HG02678 (cell line): Measurements from ENCODE around the gene KIF5C.
A peak's percentile ranks its signal among the peaks of the same experiment; 100 is the strongest.
"Not testable (repeated sequence)": the region's sequence is repeated elsewhere in the genome, so short reads cannot be mapped to it uniquely, and the experiment has no call there.

ENCODE experiments used
- ATAC-seq: cut with Tn5 transposase; IDR thresholded peaks from one replicate; pipeline ENCODE4 v1.9.1; 2021; ENCODE audit warnings: mild to moderate bottlenecking, moderate library complexity; ENCODE audit not compliant: unreplicated experiment

KIF5C gene

DNA sequence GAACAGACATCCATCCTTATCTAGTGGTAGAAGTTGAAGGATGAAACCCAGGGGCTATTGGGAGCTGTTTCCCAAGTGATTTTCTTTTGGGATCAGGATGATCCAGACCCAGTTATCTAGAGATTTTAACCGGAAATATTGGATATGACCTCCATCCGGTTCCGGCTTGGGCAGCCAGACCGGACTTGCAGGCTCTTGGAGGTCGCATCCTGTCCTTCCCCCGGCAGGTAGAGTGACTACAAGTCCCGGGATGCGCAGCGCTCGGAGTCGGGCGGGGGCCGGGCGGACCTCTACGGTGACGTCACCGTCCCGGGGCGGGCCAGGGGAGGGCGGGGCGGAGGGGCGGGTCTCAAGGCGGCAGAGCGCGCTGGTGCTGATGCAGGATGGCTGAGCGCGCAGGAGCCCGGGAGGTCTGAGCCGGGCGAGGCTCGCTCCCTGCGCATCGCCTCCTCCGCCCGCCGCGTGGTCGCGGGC is at the start of gene KIF5C:
KIF5C (plus strand) TSS at position 360 of the 474 bp plus-strand sequence. CDS start 391 bp downstream, outside the sequence.
- ATAC-seq, result peak; percentile 90

- ATAC-seq, result no peak
Measured at GRCh38 chr2:148826791-148827190, 48.2 kb upstream of the KIF5C start.

- no peak for ATAC-seq
Measured at GRCh38 chr2:148828941-148829340, 46.1 kb upstream of the KIF5C start.

- no peak for ATAC-seq
Measured at GRCh38 chr2:148829618-148830017, 45.4 kb upstream of the KIF5C start.

DNA sequence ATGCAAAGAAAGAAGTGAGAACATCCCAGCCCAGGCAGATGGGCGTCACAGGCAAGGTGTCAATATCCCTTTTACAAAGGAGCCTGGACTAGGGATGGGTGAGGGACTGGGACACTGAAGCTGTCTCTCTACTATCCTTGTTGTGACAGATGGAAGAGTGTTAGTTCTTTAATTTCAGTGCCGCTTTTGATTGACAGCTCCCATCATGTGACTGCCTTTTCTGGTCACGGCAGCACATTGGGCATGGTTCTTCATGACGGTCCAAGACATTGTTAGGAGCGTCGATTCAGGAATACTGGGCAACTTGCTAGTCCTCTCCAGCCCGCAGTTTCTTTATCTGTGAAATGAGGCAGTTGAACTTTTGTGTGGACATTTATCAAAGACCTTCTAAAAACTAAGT is 42.4 kb upstream of the KIF5C start:
- no peak for ATAC-seq

GRCh38 chr2:148842050-148842449 is 33.0 kb upstream of the KIF5C start:
- ATAC-seq, result no peak

GRCh38 chr2:148848146-148848545 is 26.9 kb upstream of the KIF5C start:
- ATAC-seq, result no peak

DNA sequence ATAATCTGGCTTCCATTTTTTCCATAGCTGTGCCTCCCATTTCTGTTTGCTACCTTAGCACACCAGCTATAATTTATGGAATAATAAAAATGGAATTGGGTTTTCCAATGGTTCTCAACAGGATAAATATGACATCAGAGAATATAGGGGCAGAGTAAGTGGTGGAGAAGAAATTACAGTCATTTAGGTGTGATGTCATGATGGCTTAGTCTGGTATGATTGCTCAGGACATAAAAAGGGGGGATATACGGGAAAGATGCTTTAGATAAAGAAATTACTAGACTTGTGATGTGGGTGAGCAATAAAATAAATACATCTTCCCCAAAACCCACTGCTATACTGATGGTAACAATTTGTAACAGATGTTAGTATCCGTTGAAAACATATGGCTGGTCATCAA is 21.6 kb upstream of the KIF5C start:
- no peak for ATAC-seq

DNA sequence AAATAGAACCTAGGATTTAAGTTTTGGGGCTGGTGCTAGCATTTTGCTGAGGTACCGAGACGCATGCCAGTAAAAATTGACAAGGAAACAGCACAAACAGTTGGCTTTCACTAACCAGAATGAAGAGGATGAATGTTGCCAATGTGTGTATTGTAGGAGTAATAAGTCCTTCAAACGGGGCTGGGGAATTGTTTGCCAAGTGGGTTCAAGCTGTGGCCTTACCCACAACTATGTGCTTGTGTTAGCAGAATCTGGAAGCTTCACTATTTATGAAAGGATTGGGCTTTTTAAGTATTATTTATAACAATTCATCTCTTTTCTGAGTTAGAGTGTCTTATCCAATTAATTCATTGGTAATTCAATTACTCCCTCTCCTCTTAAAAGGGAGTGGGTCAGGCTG is 15.0 kb upstream of the KIF5C start:
- no peak for ATAC-seq

- ATAC-seq, result no peak
Measured at GRCh38 chr2:148861367-148861766, 13.7 kb upstream of the KIF5C start.

DNA sequence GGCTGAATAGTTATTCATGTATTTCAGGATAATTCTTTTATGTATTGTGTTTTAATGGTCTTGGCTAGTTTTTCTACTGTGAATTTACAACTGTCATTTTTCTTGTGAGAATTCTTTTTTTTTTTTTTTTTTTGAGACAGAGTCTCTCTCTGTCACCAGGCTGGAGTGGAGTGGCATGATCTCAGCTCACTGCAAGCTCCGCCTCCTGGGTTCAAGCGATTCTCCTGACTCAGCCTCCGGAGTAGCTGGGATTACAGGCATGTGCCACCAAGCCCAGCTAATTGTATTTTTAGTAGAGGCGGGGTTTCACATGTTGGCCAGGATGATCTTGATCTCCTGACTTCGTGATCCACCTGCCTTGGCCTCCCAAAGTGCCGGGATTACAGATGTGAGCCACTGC is 12.5 kb upstream of the KIF5C start:
- not testable (repeated sequence) for ATAC-seq

- no peak for ATAC-seq
Measured at GRCh38 chr2:148865512-148865911, 9.5 kb upstream of the KIF5C start.

DNA sequence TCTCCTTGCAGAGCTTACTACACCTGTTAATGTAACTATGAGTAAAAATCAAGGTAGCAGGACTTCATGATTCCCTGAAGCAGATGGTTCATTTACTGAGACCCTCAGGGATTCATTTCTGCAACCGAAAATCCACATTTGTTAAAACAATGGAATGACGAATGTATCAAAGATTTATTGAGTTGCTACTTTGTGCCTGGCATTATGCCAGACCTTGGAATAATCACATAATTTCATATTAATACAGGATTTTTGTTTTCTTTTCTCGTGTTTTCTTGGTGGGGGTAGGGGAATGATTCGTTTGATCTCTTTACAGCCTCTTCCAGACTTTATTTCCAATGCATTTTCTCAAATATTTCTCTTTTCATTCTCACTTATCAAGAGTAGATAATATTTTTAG is 8.9 kb upstream of the KIF5C start:
- no peak for ATAC-seq

DNA sequence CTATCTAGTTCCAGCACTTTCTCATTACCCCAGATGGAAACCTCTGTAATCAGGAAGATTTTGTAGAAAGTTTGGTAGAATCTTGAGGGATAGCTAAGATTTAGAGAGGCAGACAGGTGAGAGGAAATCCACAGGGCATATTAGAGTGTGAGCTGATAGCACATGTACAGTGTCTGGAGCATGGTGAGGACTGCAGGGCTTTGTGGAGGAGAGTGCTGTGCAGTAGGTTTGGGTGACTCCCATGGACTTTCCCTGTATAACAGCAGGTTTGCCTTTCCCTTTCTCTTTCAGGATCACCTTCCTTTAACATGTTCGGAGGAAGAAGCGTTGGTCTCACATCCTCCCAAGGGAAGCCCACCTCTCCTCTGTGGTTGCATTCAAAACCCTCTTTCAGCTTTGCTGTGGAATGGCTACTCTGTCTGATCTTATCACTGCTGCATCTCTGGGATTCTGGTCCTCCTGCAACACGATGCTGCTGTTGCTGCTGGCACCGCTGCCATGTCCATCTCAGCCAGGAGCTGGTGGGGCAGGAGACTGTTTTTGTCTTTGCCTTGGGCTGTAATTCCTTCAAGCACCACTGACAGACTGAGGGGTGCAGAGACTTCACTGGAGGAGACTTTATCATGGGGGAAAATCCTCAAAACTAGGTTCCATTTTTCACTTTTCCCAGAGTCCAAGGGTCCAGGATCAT is 7.8 kb upstream of the KIF5C start:
- ATAC-seq, result no peak

GRCh38 chr2:148875387-148876051 is 492 bp downstream of the KIF5C start:
- peak; percentile 28 for ATAC-seq

GRCh38 chr2:148876202-148876594 is 1.2 kb downstream of the KIF5C start:
- no peak for ATAC-seq

GRCh38 chr2:148876595-148877402 is 1.8 kb downstream of the KIF5C start:
- ATAC-seq, result no peak

DNA sequence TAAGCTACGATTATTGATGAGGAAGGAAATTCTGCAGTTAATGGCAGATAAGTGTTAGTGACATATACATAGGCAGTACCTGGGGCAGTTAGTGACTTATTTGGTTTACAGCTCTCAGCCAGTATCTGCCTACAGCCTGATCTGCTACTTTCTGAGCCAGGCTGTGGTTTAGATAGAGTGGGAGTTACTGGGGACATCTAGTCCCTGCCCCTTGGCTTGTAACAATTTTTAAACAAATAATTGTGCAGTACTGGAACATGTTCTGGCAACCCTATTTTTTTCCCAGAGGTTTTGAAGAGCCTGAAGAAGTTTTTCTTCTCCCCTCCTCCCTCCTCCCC is 2.3 kb downstream of the KIF5C start:
- ATAC-seq, result no peak

DNA sequence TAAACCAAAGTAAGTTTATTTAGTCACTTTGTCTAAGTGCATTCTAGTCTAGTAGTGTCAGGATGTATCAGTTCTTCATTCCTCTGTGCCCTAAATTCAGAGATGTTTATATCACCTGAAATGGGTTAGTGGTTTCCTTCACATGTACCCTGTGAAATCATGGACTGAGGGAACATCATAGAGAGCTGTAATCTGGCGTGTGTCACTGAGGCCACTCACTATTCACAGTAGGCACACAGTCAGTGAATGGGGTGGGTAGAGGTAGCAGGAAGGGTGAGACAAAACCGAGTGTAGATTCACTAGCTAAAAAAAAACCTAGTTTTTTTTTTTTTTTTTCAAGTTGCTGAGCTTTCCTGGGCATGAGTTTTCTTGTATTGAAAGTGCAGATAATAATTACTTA is 5.6 kb downstream of the KIF5C start:
- no peak for ATAC-seq

- ATAC-seq, result no peak
Measured at GRCh38 chr2:148882051-148882450, 7.0 kb downstream of the KIF5C start.

- ATAC-seq, result no peak
Measured at GRCh38 chr2:148885209-148885608, 10.2 kb downstream of the KIF5C start.

DNA sequence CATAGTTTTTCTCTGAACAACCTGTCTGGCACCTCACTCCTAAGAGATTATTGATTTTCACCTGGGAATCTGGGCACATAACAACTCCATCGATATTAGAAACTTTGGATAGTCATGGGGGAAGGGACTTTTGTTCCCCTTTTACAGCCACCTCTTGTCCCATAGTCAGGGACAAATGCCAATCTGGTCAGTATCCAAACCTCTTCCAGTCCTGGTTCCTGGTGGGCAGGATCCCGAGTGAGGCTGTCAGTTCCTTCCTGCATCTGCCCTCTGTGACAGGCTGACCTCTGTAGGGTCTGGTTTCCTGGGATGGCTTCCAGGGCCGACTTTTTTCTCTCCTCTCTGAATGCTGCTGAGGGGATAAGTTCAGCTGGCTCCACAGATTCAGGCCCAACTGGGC is 11.0 kb downstream of the KIF5C start:
- ATAC-seq, result no peak
